HEK293 (cell line): ENCODE data around the gene TFAM.

ENCODE experiments used
- KLF1 ChIP-seq: fragments of 450-650 bp; formaldehyde crosslinking; IDR thresholded peaks from 2 replicates; pipeline ENCODE4 v1.5.1; 2016; ENCODE audit warnings: missing biosample characterization, missing genetic modification characterization
- KLF10 ChIP-seq: fragments of 450-650 bp; IDR thresholded peaks from 2 replicates; pipeline ENCODE4 v1.5.1; 2018; ENCODE audit warnings: missing biosample characterization, mild to moderate bottlenecking, missing genetic modification characterization
- MEIS1 ChIP-seq: sonication (generic); formaldehyde crosslinking; IDR thresholded peaks from 2 replicates; pipeline ENCODE4 v1.8.1; 2022; ENCODE audit warnings: missing genetic modification reagents, mild to moderate bottlenecking, borderline replicate concordance
- PRDM1 ChIP-seq: fragments of 450-650 bp; formaldehyde crosslinking; IDR thresholded peaks from 2 replicates; pipeline ENCODE4; 2016; ENCODE audit warnings: missing biosample characterization, missing genetic modification characterization
- RBAK ChIP-seq: fragments of 450-650 bp; formaldehyde crosslinking; IDR thresholded peaks from 2 replicates; pipeline ENCODE4 v1.5.1; 2016; ENCODE audit warnings: missing biosample characterization, missing genetic modification characterization
- ZNF138 ChIP-seq: fragments of 450-650 bp; formaldehyde crosslinking; IDR thresholded peaks from 2 replicates; pipeline ENCODE4 v1.5.1; 2016; ENCODE audit warnings: missing biosample characterization, missing genetic modification characterization, borderline replicate concordance
- ZNF23 ChIP-seq: fragments of 450-650 bp; formaldehyde crosslinking; IDR thresholded peaks from 2 replicates; pipeline ENCODE4 v1.5.1; 2016; ENCODE audit warnings: missing biosample characterization, missing genetic modification characterization, borderline replicate concordance
- ZNF501 ChIP-seq: fragments of 450-650 bp; formaldehyde crosslinking; IDR thresholded peaks from 2 replicates; pipeline ENCODE4 v1.5.1; 2016; ENCODE audit warnings: missing biosample characterization, missing genetic modification characterization
- TF ChIP-seq, protein P1 (sequence below): fragments of 450-650 bp; formaldehyde crosslinking; IDR thresholded peaks from 2 replicates; pipeline ENCODE4 v1.5.1; 2016; ENCODE audit warnings: missing biosample characterization, missing genetic modification characterization
- TF ChIP-seq, protein P2 (sequence below): fragments of 450-650 bp; formaldehyde crosslinking; IDR thresholded peaks from 2 replicates; pipeline ENCODE4 v1.5.0; 2017; ENCODE audit warnings: missing biosample characterization, missing genetic modification characterization, borderline replicate concordance

DNA sequence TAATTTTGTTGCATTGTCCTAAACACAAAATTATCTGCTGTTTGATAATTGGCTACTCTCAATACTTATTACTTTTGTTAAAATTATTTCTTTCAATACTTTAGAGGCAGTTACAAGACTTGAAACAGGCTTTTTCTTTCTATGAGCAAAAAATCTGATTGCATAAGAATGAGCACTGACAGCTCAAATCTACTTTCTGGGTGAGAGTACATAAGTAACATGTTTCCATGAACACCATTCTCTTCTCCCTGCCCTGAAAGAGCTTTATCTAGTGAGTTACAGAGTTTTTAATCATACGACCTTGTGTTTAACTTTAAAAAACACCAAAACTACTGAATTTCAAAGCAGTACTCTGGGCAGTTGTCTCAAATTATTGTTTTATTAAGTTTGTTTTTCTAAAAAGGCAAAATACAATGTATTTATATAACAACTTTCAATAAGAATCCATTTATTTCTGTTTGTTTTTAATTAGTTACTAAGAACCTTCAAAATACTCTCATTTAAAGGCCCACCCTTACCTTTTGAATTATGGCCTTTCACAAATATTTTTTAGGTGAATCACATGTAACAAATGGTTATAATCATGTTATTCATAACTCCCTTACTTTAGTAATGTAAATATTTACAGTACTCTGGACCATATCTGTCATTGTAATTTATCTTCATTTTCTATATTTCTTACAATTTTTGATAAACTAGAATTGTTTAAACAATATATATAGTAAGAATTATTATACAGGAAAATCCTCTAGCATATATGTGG, 23.0 kb upstream of the TFAM start:
- no peak for TF ChIP-seq KLF1
- TF ChIP-seq, protein P1, sequence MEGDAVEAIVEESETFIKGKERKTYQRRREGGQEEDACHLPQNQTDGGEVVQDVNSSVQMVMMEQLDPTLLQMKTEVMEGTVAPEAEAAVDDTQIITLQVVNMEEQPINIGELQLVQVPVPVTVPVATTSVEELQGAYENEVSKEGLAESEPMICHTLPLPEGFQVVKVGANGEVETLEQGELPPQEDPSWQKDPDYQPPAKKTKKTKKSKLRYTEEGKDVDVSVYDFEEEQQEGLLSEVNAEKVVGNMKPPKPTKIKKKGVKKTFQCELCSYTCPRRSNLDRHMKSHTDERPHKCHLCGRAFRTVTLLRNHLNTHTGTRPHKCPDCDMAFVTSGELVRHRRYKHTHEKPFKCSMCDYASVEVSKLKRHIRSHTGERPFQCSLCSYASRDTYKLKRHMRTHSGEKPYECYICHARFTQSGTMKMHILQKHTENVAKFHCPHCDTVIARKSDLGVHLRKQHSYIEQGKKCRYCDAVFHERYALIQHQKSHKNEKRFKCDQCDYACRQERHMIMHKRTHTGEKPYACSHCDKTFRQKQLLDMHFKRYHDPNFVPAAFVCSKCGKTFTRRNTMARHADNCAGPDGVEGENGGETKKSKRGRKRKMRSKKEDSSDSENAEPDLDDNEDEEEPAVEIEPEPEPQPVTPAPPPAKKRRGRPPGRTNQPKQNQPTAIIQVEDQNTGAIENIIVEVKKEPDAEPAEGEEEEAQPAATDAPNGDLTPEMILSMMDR: no peak
- no peak for TF ChIP-seq PRDM1 (tag by site-specific recombination)
- no peak for TF ChIP-seq MEIS1
- TF ChIP-seq RBAK (tag by site-specific recombination): no peak
- no peak for TF ChIP-seq ZNF23 (tag by site-specific recombination)
- no peak for TF ChIP-seq ZNF501 (tag by site-specific recombination)
- TF ChIP-seq ZNF138 (tag by site-specific recombination): no peak
- TF ChIP-seq, protein P2, sequence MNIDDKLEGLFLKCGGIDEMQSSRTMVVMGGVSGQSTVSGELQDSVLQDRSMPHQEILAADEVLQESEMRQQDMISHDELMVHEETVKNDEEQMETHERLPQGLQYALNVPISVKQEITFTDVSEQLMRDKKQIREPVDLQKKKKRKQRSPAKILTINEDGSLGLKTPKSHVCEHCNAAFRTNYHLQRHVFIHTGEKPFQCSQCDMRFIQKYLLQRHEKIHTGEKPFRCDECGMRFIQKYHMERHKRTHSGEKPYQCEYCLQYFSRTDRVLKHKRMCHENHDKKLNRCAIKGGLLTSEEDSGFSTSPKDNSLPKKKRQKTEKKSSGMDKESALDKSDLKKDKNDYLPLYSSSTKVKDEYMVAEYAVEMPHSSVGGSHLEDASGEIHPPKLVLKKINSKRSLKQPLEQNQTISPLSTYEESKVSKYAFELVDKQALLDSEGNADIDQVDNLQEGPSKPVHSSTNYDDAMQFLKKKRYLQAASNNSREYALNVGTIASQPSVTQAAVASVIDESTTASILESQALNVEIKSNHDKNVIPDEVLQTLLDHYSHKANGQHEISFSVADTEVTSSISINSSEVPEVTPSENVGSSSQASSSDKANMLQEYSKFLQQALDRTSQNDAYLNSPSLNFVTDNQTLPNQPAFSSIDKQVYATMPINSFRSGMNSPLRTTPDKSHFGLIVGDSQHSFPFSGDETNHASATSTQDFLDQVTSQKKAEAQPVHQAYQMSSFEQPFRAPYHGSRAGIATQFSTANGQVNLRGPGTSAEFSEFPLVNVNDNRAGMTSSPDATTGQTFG (tag by site-specific recombination): no peak
- no peak for TF ChIP-seq KLF10 (tag by site-specific recombination)
